Endometrial microvascular endothelial cells (primary cell): Measurements from ENCODE around the gene LRRN1. TPM values are rescaled to one million over a fixed set of nuclear protein-coding genes. Genes with fewer than 3 reads are reported as not detected.
"Not testable (repeated sequence)": the region's sequence is repeated elsewhere in the genome, so short reads cannot be mapped to it uniquely, and the experiment has no call there.

ENCODE experiments used
- in situ Hi-C: cut with HindIII; loops from 2 replicates; pipeline ENCODE4 v1.10.0; 2017; ENCODE audit warnings: low sequenced_read_pairs, low pct_unique_long_range_greater_than_20kb; ENCODE audit errors: inconsistent ontology term
- total RNA-seq: library from RNA; depleted of rRNA; stranded (reverse); fragments of >200 nt; gene quantifications from one replicate; pipeline ENCODE4 v1.2.3, GENCODE V29; 2015; ENCODE audit errors: inconsistent ontology term

LRRN1 gene
- total RNA-seq, 1 donor from 2014 or later = not detected

DNA sequence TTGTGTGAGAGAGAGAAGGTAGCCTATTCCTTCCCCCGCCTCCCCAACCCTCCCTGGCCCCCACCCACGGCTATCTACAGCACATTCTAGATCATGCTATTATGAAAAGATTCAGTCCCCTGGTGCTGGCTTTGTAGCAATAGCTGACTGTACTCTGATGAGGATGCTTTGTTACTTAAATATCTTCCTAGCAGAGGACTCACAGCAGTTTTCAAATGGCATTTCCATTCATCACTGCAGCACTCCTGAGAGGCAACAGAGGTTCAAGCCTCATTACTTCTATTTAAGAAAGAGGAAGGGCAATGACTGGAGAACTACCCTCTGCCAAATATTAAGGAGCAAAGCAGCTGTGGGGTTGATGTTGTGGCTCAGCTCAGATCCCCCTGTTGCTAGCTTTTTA is 61.0 kb downstream of the LRRN1 start:
- in situ Hi-C loops = no loop called here

DNA sequence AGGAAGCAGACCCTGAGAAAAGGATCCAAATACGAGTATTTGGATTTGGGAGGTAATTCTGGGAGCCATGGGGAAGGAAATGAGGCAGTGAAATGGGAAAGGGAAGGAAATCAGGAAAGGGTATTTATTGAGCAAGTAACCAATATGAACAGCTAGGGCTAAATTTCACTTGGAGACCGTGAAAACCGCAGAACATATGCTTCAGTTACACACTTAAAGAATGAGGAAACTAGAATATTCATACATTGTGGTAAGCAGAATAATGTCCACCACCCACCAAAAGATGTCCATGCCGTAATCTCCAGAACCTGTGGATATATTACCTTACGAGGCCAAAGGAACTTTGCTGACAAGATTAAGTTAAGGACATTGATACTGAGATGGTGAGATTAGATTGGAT is 63.3 kb downstream of the LRRN1 start:
- in situ Hi-C loops = no loop called here

DNA sequence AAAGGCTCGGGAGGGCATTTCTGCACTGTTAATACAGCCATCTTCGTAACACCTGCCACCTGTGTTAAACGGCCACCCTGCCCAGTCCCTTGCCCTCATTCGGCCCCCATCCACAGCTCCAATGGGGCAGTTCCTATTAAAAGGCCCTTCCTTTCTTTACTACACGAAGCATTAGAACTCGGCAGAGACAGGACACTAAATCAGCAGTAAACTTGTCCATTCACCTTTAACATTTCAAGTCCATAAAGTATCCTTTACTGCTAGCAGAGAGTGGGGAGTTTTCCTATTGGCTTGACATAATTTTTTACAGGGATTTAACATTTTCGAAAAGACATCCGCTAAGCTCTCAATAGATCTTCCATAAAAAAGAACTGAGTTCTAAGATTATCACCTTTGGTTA is 76.3 kb downstream of the LRRN1 start:
- in situ Hi-C loops = no loop called here

DNA sequence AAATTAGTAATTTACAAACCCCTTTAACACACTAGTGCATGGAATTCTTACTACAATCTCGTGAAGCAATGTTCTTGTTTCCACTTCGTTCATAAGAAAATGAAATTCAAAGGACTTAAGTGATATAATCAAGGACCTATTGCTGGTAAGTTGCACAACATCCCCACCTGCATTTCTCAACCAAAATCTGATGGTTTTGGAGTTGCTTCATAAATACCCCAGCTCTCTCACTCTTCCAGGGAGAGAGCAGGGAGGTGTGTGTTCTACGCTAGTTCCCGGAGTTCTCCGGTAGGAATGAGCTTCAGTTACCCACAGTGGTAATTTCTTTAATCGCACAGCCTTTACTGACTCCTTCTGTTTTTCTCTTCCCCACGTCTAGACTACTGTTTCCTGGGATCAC is 81.8 kb downstream of the LRRN1 start:
- in situ Hi-C loops = no loop called here

DNA sequence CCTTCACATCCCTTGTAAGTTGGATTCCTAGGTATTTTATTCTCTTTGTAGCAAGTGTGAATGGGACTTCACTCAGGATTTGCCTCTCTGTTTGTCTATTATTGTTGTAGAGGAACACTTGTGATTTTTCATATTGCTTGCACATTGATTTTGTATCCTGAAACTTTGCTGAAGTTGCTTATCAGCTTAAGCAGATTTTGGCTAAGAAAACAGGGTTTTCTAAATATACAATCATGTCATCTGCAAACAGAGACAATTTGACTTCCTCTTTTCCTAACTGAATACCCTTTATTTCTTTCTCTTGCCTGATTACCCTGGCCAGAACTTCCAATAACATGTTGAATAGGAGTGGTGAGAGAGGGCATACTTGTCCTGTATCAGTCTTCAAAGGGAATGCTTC is 88.1 kb downstream of the LRRN1 start:
- in situ Hi-C loops = not testable (repeated sequence)

DNA sequence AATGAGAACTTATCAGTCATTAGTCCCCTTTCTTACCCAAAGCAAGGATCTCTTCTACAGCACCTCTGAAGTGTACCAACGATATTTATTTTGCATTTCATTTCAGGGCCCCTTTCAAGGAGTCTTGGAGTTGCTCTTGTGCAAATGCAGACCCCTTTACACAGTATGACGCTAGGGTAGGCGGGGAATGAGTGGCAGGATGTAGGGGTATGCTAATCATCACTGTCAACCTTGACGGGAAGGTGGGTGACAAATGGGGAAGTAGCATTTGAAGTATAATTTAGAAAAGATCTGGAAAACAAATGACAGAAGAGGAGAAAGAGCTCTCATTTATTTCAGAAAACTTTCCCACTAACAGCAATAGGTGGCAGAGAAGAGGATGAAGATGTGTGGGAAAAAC is 94.4 kb downstream of the LRRN1 start:
- in situ Hi-C loops = no loop called here
